HepG2 (cell line): ENCODE data around the gene SNAI3. TPM values are rescaled to one million over a fixed set of nuclear protein-coding genes. Genes with fewer than 3 reads are reported as not detected.

Experiments
- ARNT ChIP-seq: fragments of 450-650 bp; IDR thresholded peaks from 2 replicates; pipeline ENCODE4 v1.6.1; 2017
- ATF7-NPFF ChIP-seq: sonication (generic); formaldehyde crosslinking; IDR thresholded peaks from 2 replicates; pipeline ENCODE4 v1.8.1; 2023; ENCODE audit warnings: mild to moderate bottlenecking, low read depth, missing genetic modification reagents, moderate library complexity
- BRCA1 ChIP-seq: sonication (generic); formaldehyde crosslinking; IDR thresholded peaks from 2 replicates; pipeline ENCODE4 v1.4.0; 2020; ENCODE audit warnings: missing genetic modification reagents
- ELF1 ChIP-seq: sonication (generic); formaldehyde crosslinking; IDR thresholded peaks from 2 replicates; pipeline ENCODE4 v1.4.0; 2020; ENCODE audit warnings: missing genetic modification reagents
- ETV6 ChIP-seq: sonication (generic); formaldehyde crosslinking; conservative IDR thresholded peaks from 2 replicates; pipeline ENCODE4 v1.4.0; 2020; ENCODE audit warnings: missing genetic modification reagents
- FOXK1 ChIP-seq: sonication (generic); formaldehyde crosslinking; IDR thresholded peaks from 2 replicates; pipeline ENCODE4 v1.4.0; 2020; ENCODE audit warnings: low read depth, missing genetic modification reagents, borderline replicate concordance
- KDM1A ChIP-seq: IDR thresholded peaks from 2 replicates; pipeline ENCODE4 v1.6.1; 2016; ENCODE audit warnings: missing compliant biosample characterization
- MBNL3 ChIP-seq: fragments of 250-450 bp; sonication (Bioruptor Pico); conservative IDR thresholded peaks from 2 replicates; pipeline ENCODE4 v1.8.0; 2022; ENCODE audit warnings: mild to moderate bottlenecking, inconsistent platforms
- NFIB ChIP-seq: sonication (generic); formaldehyde crosslinking; IDR thresholded peaks from 2 replicates; pipeline ENCODE4 v1.9.0; 2021; ENCODE audit warnings: missing genetic modification reagents, mild to moderate bottlenecking, borderline replicate concordance
- NPAS2 ChIP-seq: sonication (generic); formaldehyde crosslinking; IDR thresholded peaks from 2 replicates; pipeline ENCODE4 v1.8.0; 2022; ENCODE audit warnings: mild to moderate bottlenecking, missing genetic modification reagents, borderline replicate concordance
- PAWR ChIP-seq: sonication (generic); formaldehyde crosslinking; IDR thresholded peaks from 2 replicates; pipeline ENCODE4 v1.4.0; 2020; ENCODE audit warnings: missing genetic modification reagents, mild to moderate bottlenecking, borderline replicate concordance
- POLR2AphosphoS5 ChIP-seq: IDR thresholded peaks from 2 replicates; pipeline ENCODE4 v1.6.1; 2012; ENCODE audit warnings: low read depth, low read length
- RAD21 ChIP-seq: fragments of 450-650 bp; formaldehyde crosslinking; IDR thresholded peaks from 2 replicates; pipeline ENCODE4 v1.5.0; 2020; ENCODE audit warnings: mild to moderate bottlenecking
- REL ChIP-seq: sonication (generic); formaldehyde crosslinking; conservative IDR thresholded peaks from 2 replicates; pipeline ENCODE4 v1.8.0; 2022; ENCODE audit warnings: mild to moderate bottlenecking, missing genetic modification reagents, moderate library complexity
- SAFB2 ChIP-seq: sonication (generic); formaldehyde crosslinking; IDR thresholded peaks from 2 replicates; pipeline ENCODE4 v1.5.1; 2020; ENCODE audit warnings: missing genetic modification reagents, low read depth, mild to moderate bottlenecking, borderline replicate concordance
- SNAI1 ChIP-seq: sonication (generic); formaldehyde crosslinking; IDR thresholded peaks from 2 replicates; pipeline ENCODE4 v1.5.0; 2020; ENCODE audit warnings: mild to moderate bottlenecking, missing genetic modification reagents, borderline replicate concordance
- STAG1 ChIP-seq: sonication (generic); formaldehyde crosslinking; IDR thresholded peaks from 2 replicates; pipeline ENCODE4 v1.4.0; 2020; ENCODE audit warnings: missing genetic modification reagents
- ZFP82 ChIP-seq: sonication (generic); formaldehyde crosslinking; IDR thresholded peaks from 2 replicates; pipeline ENCODE4 v1.5.1; 2020; ENCODE audit warnings: mild to moderate bottlenecking, missing genetic modification reagents, borderline replicate concordance
- ZNF563 ChIP-seq: sonication (generic); formaldehyde crosslinking; IDR thresholded peaks from 2 replicates; pipeline ENCODE4 v1.8.0; 2022; ENCODE audit warnings: mild to moderate bottlenecking, moderate library complexity, missing genetic modification reagents
- ZNF713 ChIP-seq: sonication (generic); formaldehyde crosslinking; IDR thresholded peaks from 2 replicates; pipeline ENCODE4 v1.4.0; 2020; ENCODE audit warnings: mild to moderate bottlenecking, missing genetic modification reagents
- ZNF792 ChIP-seq: IDR thresholded peaks from 2 replicates; pipeline ENCODE4 v1.6.1; 2016
- polyA plus RNA-seq, 8 experiments: library from polyadenylated mRNA; depleted of rRNA in 3 of 8; stranded (reverse) in 7 of 8; unstranded in 1 of 8; fragments of >200 nt; fragmentation: Illumina TruSeq in 4 of 8; extraction: Trizol in 4 of 8; gene quantifications; 2 replicates each; pipeline versions ENCODE4 v1.2.1 to v1.2.3, GENCODE V29; 2011 to 2016; ENCODE audit warnings: low read depth in 4 of 8, missing spikeins in 1 of 8, mixed read lengths in 1 of 8; ENCODE audit not compliant: insufficient read depth in 1 of 8
- total RNA-seq, 5 experiments: library from RNA; depleted of rRNA; stranded (reverse); fragments of >200 nt; fragmentation: Illumina TruSeq; extraction: Trizol; gene quantifications; 2 replicates each; pipeline ENCODE4 v1.2.3, GENCODE V29; 2016; ENCODE audit warnings: low read depth in 1 of 5
- TF ChIP-seq, protein P1 (sequence below): sonication (generic); formaldehyde crosslinking; IDR thresholded peaks from 2 replicates; pipeline ENCODE4 v1.5.1; 2020; ENCODE audit warnings: mild to moderate bottlenecking, missing genetic modification reagents, moderate library complexity
- TF ChIP-seq, protein P2 (sequence below): IDR thresholded peaks from 2 replicates; pipeline ENCODE4 v1.6.1; 2016
- TF ChIP-seq, protein P3 (sequence below): sonication (generic); formaldehyde crosslinking; conservative IDR thresholded peaks from 2 replicates; pipeline ENCODE4 v1.4.0; 2020; ENCODE audit warnings: missing genetic modification reagents

Gene SNAI3
- total and polyA plus RNA-seq, 2 of the 13 experiments (the other 11 are each of a cell fraction or from before 2014, with no cell fraction given) = 0.09 to 0.18 TPM

DNA sequence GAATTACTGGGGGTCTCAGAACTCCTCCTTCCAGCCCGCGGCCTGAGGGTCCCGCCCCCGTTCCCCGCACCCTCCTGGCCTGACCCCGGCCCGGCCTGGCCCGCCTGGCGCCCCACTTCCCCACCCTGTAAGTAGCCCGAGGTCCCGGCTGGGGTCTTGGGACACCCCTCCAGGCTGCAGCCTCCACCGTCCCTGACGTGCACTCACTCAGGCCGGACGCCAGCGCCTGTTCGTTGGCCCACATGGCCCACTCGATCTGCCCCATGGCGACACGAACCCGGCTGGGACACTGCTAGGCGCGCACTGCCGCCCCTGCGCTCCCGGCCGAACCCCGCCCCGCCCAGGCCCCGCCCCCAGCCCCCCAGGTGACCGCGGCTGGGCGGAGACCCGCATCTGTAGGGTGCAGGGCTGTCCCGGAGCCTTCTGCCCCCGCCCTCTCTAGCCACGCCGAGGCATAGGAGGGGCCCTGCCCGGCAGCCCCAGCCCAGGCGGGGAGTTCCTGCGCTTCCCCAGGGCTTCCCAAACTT lies 35.5 kb downstream of the SNAI3 start, which contains the start of gene CYBA (continued):
- TF ChIP-seq FOXK1 (CRISPR knock-in tag) = no peak
- TF ChIP-seq ZFP82 = no peak
- peak; percentile 83; the same call in 1 of the 2 replicates for TF ChIP-seq REL
- TF ChIP-seq BRCA1 (CRISPR knock-in tag) = peak; percentile 95
- no peak for TF ChIP-seq ARNT
- 0 out of 2 replicates have a peak, but pooled peaks have one; percentile 24 for TF ChIP-seq ZNF792
- no peak for TF ChIP-seq STAG1 (CRISPR knock-in tag)
- TF ChIP-seq POLR2AphosphoS5 = peak; percentile 90
- no peak; the same call in 1 of the 2 replicates for TF ChIP-seq ZNF713
- no peak for TF ChIP-seq ELF1 (CRISPR knock-in tag)
- TF ChIP-seq NFIB (CRISPR knock-in tag) = no peak
- TF ChIP-seq SAFB2 (CRISPR knock-in tag) = no peak
- peak; percentile 58; the same call in 1 of the 2 replicates for TF ChIP-seq SNAI1 (CRISPR knock-in tag)
- no peak for TF ChIP-seq PAWR
- TF ChIP-seq NPAS2 = no peak
- TF ChIP-seq ZNF563 = peak; percentile 73
- no peak for TF ChIP-seq KDM1A (CRISPR knock-in tag)
- TF ChIP-seq, protein P1, sequence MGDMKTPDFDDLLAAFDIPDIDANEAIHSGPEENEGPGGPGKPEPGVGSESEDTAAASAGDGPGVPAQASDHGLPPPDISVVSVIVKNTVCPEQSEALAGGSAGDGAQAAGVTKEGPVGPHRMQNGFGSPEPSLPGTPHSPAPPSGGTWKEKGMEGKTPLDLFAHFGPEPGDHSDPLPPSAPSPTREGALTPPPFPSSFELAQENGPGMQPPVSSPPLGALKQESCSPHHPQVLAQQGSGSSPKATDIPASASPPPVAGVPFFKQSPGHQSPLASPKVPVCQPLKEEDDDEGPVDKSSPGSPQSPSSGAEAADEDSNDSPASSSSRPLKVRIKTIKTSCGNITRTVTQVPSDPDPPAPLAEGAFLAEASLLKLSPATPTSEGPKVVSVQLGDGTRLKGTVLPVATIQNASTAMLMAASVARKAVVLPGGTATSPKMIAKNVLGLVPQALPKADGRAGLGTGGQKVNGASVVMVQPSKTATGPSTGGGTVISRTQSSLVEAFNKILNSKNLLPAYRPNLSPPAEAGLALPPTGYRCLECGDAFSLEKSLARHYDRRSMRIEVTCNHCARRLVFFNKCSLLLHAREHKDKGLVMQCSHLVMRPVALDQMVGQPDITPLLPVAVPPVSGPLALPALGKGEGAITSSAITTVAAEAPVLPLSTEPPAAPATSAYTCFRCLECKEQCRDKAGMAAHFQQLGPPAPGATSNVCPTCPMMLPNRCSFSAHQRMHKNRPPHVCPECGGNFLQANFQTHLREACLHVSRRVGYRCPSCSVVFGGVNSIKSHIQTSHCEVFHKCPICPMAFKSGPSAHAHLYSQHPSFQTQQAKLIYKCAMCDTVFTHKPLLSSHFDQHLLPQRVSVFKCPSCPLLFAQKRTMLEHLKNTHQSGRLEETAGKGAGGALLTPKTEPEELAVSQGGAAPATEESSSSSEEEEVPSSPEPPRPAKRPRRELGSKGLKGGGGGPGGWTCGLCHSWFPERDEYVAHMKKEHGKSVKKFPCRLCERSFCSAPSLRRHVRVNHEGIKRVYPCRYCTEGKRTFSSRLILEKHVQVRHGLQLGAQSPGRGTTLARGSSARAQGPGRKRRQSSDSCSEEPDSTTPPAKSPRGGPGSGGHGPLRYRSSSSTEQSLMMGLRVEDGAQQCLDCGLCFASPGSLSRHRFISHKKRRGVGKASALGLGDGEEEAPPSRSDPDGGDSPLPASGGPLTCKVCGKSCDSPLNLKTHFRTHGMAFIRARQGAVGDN (CRISPR knock-in tag) = no peak
- TF ChIP-seq ETV6 (CRISPR knock-in tag) = peak; percentile 35; the same call in 1 of the 2 replicates
- peak; percentile 82; the same call in 1 of the 2 replicates for TF ChIP-seq ATF7-NPFF (CRISPR knock-in tag)
- no peak for TF ChIP-seq MBNL3 (CRISPR knock-in tag)
- TF ChIP-seq, protein P2, sequence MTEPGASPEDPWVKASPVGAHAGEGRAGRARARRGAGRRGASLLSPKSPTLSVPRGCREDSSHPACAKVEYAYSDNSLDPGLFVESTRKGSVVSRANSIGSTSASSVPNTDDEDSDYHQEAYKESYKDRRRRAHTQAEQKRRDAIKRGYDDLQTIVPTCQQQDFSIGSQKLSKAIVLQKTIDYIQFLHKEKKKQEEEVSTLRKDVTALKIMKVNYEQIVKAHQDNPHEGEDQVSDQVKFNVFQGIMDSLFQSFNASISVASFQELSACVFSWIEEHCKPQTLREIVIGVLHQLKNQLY (CRISPR knock-in tag) = no peak
- TF ChIP-seq, protein P3, sequence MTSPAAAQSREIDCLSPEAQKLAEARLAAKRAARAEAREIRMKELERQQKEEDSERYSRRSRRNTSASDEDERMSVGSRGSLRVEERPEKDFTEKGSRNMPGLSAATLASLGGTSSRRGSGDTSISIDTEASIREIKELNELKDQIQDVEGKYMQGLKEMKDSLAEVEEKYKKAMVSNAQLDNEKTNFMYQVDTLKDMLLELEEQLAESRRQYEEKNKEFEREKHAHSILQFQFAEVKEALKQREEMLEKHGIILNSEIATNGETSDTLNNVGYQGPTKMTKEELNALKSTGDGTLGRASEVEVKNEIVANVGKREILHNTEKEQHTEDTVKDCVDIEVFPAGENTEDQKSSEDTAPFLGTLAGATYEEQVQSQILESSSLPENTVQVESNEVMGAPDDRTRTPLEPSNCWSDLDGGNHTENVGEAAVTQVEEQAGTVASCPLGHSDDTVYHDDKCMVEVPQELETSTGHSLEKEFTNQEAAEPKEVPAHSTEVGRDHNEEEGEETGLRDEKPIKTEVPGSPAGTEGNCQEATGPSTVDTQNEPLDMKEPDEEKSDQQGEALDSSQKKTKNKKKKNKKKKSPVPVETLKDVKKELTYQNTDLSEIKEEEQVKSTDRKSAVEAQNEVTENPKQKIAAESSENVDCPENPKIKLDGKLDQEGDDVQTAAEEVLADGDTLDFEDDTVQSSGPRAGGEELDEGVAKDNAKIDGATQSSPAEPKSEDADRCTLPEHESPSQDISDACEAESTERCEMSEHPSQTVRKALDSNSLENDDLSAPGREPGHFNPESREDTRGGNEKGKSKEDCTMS (CRISPR knock-in tag) = 0 out of 2 replicates have a peak, but pooled peaks have one; percentile 43
- TF ChIP-seq RAD21 (CRISPR knock-in tag) = no peak; the same call in 1 of the 2 replicates
